ENCODE results near the gene RNF144B. TPM values are rescaled to one million over a fixed set of nuclear protein-coding genes. Genes with fewer than 3 reads are reported as not detected.
"Not testable (repeated sequence)": the region's sequence is repeated elsewhere in the genome, so short reads cannot be mapped to it uniquely, and the experiment has no call there.

Gene RNF144B
- total and polyA plus RNA-seq, 4 experiments from 2014 or later = 0.93 to 5.8 (median 3.2) TPM

DNA sequence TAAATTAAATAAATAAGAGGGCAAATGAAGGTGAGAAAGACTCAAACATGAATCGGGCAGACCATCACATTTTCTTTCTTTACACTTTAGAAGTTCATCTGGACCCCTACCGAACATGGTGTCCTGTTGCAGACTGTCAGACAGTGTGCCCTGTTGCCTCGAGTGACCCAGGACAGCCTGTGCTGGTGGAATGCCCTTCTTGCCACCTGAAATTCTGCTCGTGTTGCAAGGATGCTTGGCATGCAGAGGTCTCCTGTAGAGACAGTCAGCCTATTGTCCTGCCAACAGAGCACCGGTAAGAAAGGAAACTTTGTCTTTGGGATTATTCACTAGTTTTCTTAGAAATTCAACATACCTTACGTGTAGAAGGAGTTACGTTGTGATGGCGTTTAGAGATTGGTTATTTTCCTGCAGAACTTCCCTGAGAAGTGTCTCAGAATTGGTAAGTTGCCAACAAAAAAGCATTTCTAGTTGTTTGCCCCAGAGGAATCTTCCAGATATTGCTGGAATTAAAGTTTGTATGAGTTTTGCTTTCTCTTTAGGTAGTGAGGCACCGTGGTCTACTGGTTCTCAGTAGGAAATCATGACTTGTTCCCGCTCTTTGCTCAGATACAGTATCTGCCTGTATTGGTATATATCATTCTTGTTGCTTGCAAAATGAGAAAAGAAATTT is 70.1 kb downstream of the RNF144B start:
- peaks cover 0 to 6% (median under 1%) of the 10 kb centered on the region in 8 donors for H3K9me3 Mint-ChIP-seq
- no peak overlapping the region for H3K4me3 Mint-ChIP-seq
- no peaks in the 10 kb centered on the region for H3K27me3 Mint-ChIP-seq
- H3K36me3 Mint-ChIP-seq = peaks cover 41 to 46% of the 10 kb centered on the region in 2 donors
- H3K27me3 ChIP-seq (ENCODE audit: insufficient read depth, low read length) = no peaks in the 10 kb centered on the region
- ChIA-PET CTCF (ENCODE audit: partially characterized antibody) (no interaction called here), POLR2A (ENCODE audit: partially characterized antibody) (no interaction called here)
- no peak overlapping the region for H3K4me3 ChIP-seq (ENCODE audit: low read length in 2 of 2)
- H3K4me1 ChIP-seq (ENCODE audit: insufficient read depth, low read length) = no peaks in the 10 kb centered on the region
- no peak overlapping the region for H3K27ac ChIP-seq (ENCODE audit: low read depth, low read length)
- no peaks in the 10 kb centered on the region for H3K36me3 ChIP-seq (ENCODE audit: insufficient read depth, low read length)
- H3K4me1 Mint-ChIP-seq = no peaks in the 10 kb centered on the region
- H3K9me3 ChIP-seq (ENCODE audit: control insufficient read depth in 1 of 2, low read length in 2 of 2) = no peaks in the 10 kb centered on the region
- intact Hi-C loops (cut with micrococcal nuclease) = no loop called here
- no peak for DNase-seq
- H3K27ac Mint-ChIP-seq = no peak overlapping the region

DNA sequence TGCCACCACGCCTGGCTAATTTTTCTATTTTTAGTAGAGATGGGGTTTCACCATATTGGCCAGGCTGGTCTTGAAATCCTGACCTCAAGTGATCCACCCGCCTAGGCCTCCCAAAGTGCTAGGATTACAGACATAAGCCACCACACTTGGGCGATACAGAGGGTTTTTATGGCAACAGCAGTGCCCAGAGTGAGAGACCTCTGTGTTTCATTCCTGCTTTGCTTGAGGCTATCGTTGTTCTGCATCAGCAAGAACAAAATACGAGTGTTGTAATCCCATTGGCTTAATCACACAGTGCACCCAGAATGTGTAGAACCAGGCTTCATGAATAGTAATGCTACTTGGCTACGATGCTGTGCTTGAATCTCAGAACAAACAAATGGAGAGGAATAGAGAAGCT is 70.9 kb downstream of the RNF144B start:
- H3K9me3 Mint-ChIP-seq; H3K27ac Mint-ChIP-seq; H3K9me3 ChIP-seq (ENCODE audit: control insufficient read depth in 1 of 2, low read length in 2 of 2); H3K27ac ChIP-seq (ENCODE audit: low read depth, low read length); intact Hi-C loops (cut with micrococcal nuclease); H3K27me3 ChIP-seq (ENCODE audit: insufficient read depth, low read length); H3K27me3 Mint-ChIP-seq; H3K4me1 Mint-ChIP-seq; H3K4me3 Mint-ChIP-seq; CTCF ChIA-PET (ENCODE audit: partially characterized antibody); POLR2A ChIA-PET (ENCODE audit: partially characterized antibody); H3K36me3 ChIP-seq (ENCODE audit: insufficient read depth, low read length); H3K4me3 ChIP-seq (ENCODE audit: low read length in 2 of 2); H3K4me1 ChIP-seq (ENCODE audit: insufficient read depth, low read length); DNase-seq: not testable (repeated sequence)
- H3K36me3 Mint-ChIP-seq = peaks cover 49 to 55% of the 10 kb centered on the region in 2 donors

DNA sequence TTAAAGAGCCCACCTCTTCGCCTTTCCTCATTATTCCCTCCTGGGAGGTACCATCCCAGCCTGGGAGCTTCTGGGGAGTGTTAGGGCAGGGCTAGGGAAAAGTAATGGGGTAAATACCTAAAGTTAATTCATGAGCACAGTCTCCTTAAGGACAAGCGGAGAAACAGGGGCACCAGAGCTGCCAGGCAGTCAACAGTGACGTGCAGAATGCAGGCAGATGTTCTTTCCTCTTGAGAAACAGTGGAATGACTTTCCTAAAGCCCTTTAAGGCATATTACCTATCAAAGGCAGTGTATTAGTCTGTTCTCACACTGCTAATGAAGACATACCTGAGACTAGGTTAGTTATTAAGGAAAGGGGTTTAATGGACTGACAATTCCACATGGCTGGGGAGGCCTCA is 76.3 kb downstream of the RNF144B start:
- no peak for DNase-seq
- ChIA-PET CTCF (ENCODE audit: partially characterized antibody) (no interaction called here), POLR2A (ENCODE audit: partially characterized antibody) (no interaction called here)
- Histone ChIP-seq H3K4me1 (ENCODE audit: insufficient read depth, low read length) (no peaks in the 10 kb centered on the region), H3K9me3 (ENCODE audit: control insufficient read depth in 1 of 2, low read length in 2 of 2) (no peaks in the 10 kb centered on the region), H3K27ac (ENCODE audit: low read depth, low read length) (no peak overlapping the region), H3K27me3 (ENCODE audit: insufficient read depth, low read length) (no peaks in the 10 kb centered on the region), H3K4me3 (ENCODE audit: low read length in 2 of 2) (no peak overlapping the region), H3K36me3 (ENCODE audit: insufficient read depth, low read length) (no peaks in the 10 kb centered on the region)
- Mint-ChIP-seq H3K27ac (peak overlapping the region in 1 of 7 donors; percentile 19), H3K36me3 (peaks cover 65 to 83% of the 10 kb centered on the region in 2 donors), H3K27me3 (no peaks in the 10 kb centered on the region), H3K9me3 (peaks cover 0 to 4% (median 0%) of the 10 kb centered on the region in 8 donors), H3K4me1 (no peaks in the 10 kb centered on the region), H3K4me3 (no peak overlapping the region)
- intact Hi-C loops (cut with micrococcal nuclease) = no loop called here

DNA sequence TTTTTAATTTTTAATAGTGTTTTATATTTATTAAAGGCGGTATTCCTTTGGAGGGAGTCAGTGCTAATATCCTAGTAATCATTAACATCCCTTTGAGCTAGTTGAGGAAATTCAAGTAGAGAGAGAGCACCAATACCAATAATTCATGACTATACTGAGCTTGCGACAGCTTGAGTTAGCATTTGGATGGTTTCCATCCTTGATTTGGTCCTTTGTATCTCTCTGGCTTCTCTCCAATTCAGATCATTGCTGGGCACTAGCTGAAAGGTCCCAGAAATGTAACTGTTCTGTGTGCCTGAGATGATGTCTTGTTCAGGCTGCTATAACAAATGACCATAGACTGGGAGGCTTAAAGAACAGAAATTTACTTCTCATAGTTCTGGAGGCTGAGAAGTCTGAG is 77.0 kb downstream of the RNF144B start:
- ChIA-PET POLR2A (ENCODE audit: partially characterized antibody) (no interaction called here), CTCF (ENCODE audit: partially characterized antibody) (no interaction called here)
- no peak overlapping the region for H3K27ac ChIP-seq (ENCODE audit: low read depth, low read length)
- H3K4me1 ChIP-seq (ENCODE audit: insufficient read depth, low read length) = no peaks in the 10 kb centered on the region
- DNase-seq = no peak
- intact Hi-C loops (cut with micrococcal nuclease) = no loop called here
- H3K36me3 Mint-ChIP-seq = peaks cover 60 to 76% of the 10 kb centered on the region in 2 donors
- no peak overlapping the region for H3K27ac Mint-ChIP-seq
- H3K27me3 ChIP-seq (ENCODE audit: insufficient read depth, low read length) = no peaks in the 10 kb centered on the region
- no peak overlapping the region for H3K4me3 ChIP-seq (ENCODE audit: low read length in 2 of 2)
- no peaks in the 10 kb centered on the region for H3K27me3 Mint-ChIP-seq
- H3K9me3 ChIP-seq (ENCODE audit: control insufficient read depth in 1 of 2, low read length in 2 of 2) = no peaks in the 10 kb centered on the region
- no peaks in the 10 kb centered on the region for H3K4me1 Mint-ChIP-seq
- H3K36me3 ChIP-seq (ENCODE audit: insufficient read depth, low read length) = no peaks in the 10 kb centered on the region
- H3K4me3 Mint-ChIP-seq = no peak overlapping the region
- peaks cover 0 to 4% (median 0%) of the 10 kb centered on the region in 8 donors for H3K9me3 Mint-ChIP-seq

DNA sequence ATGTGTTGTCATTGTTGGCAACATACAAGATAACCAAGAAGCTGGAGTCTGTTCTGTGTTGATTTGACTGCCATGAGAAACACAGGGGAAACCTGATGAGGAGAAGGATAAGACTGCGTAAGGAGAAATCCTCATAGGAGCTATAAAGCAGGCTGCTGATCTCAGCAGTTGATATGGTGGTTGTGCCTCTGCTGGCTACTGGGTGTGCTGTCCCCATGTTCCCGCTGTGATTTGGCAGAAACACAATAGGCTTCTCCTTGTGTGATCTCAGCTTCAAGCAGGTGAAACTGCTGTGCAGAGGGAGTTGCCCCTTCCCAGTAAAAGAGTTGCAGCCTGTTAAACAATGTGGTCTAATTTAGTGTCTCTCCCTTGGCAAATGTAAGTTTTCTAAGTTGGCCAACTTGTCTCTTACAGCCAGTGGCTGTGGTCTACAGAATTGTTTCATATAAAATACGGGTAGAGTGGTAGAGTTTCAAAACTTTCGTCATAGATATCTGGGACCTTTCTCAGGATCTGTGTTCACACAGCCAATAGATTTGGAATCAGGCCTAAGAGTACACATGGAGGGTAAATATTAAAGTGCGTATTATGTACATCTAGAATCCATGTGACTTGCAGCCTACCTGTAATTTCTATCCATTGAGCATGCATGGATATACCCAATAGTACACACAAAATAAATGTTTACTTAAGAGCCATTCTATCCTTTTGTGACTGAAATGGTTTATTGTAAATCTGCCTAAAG is 78.4 kb downstream of the RNF144B start:
- no peaks in the 10 kb centered on the region for H3K4me1 Mint-ChIP-seq
- H3K4me3 Mint-ChIP-seq = no peak overlapping the region
- Histone ChIP-seq H3K27me3 (ENCODE audit: insufficient read depth, low read length) (no peaks in the 10 kb centered on the region), H3K4me3 (ENCODE audit: low read length in 2 of 2) (no peak overlapping the region), H3K9me3 (ENCODE audit: control insufficient read depth in 1 of 2, low read length in 2 of 2) (no peaks in the 10 kb centered on the region), H3K27ac (ENCODE audit: low read depth, low read length) (no peak overlapping the region), H3K4me1 (ENCODE audit: insufficient read depth, low read length) (no peaks in the 10 kb centered on the region), H3K36me3 (ENCODE audit: insufficient read depth, low read length) (no peaks in the 10 kb centered on the region)
- no peak overlapping the region for H3K27ac Mint-ChIP-seq
- intact Hi-C loops (cut with micrococcal nuclease) = no loop called here
- no peak for DNase-seq
- no peaks in the 10 kb centered on the region for H3K27me3 Mint-ChIP-seq
- POLR2A ChIA-PET (ENCODE audit: partially characterized antibody) = no interaction called here
- CTCF ChIA-PET (ENCODE audit: partially characterized antibody) = no interaction called here
- peaks cover 0 to under 1% (median 0%) of the 10 kb centered on the region in 8 donors for H3K9me3 Mint-ChIP-seq
- peaks cover 48 to 62% of the 10 kb centered on the region in 2 donors for H3K36me3 Mint-ChIP-seq

DNA sequence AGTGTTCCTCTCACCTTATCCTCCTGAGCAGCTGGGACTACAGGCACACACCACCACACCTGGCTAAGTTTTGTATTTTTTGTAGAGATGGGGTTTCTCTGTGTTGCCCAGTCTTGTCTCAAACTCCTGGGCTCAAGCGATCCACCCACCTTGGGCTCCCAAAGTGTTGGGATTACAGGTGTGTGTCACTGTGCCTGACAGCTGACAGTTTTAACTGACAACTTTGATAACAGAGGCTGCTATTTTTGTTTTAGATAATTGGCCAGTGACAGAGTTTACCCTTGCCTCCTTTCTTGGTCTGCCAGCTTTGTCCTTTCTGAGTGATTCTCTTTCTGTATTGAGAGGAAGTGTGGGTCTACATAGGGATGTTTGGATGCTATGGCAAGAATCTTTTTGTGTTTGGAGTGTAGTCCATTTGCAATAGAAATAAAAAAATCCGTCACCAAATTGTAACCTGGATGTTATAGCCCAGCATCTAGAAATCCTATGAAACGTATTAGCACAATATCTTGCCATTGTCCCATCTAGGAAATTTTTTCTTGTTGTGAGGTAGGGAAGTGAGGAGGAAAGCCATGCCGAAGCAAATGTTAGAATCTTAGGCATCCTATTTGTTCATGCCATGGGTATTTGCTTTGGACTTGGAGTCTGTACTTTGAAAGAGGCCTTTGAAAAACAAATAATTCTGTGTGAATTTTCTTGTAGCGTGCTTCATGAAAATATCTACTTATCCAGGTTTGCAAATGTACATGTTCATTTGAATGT is 80.8 kb downstream of the RNF144B start:
- Histone ChIP-seq H3K4me3 (ENCODE audit: low read length in 2 of 2) (no peak overlapping the region), H3K36me3 (ENCODE audit: insufficient read depth, low read length) (no peaks in the 10 kb centered on the region), H3K27me3 (ENCODE audit: insufficient read depth, low read length) (no peaks in the 10 kb centered on the region), H3K9me3 (ENCODE audit: control insufficient read depth in 1 of 2, low read length in 2 of 2) (no peaks in the 10 kb centered on the region), H3K27ac (ENCODE audit: low read depth, low read length) (no peak overlapping the region), H3K4me1 (ENCODE audit: insufficient read depth, low read length) (no peaks in the 10 kb centered on the region)
- Mint-ChIP-seq H3K27ac (no peak overlapping the region), H3K4me1 (no peaks in the 10 kb centered on the region), H3K36me3 (peaks cover 27 to 41% of the 10 kb centered on the region in 2 donors), H3K27me3 (no peaks in the 10 kb centered on the region), H3K4me3 (no peak overlapping the region), H3K9me3 (no peaks in the 10 kb centered on the region)
- POLR2A ChIA-PET (ENCODE audit: partially characterized antibody) = no interaction called here
- intact Hi-C loops (cut with micrococcal nuclease) = no loop called here
- CTCF ChIA-PET (ENCODE audit: partially characterized antibody) = no interaction called here
- DNase-seq = no peak

DNA sequence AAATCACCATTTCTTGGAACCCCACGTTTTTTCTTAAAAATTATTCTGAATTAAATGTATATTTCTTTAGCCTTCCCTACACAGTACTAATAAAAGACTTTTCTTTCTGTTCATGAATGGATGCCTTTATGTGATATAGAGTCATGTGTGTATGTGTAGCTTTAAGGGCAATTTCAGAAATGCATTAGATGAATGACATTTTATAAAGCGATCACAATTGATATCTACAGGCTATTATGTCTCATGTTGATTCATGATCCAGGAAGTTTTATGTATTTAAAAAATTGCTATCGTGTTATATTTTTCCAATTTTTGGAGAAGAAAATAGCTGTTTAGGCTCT is 81.3 kb downstream of the RNF144B start:
- intact Hi-C loops (cut with micrococcal nuclease) = no loop called here
- no peaks in the 10 kb centered on the region for H3K9me3 ChIP-seq (ENCODE audit: control insufficient read depth in 1 of 2, low read length in 2 of 2)
- Mint-ChIP-seq H3K4me3 (no peak overlapping the region), H3K27ac (no peak overlapping the region), H3K9me3 (no peaks in the 10 kb centered on the region), H3K27me3 (peaks cover 2 to 3% of the 10 kb centered on the region in 2 donors), H3K4me1 (no peaks in the 10 kb centered on the region), H3K36me3 (peaks cover 22 to 35% of the 10 kb centered on the region in 2 donors)
- H3K27me3 ChIP-seq (ENCODE audit: insufficient read depth, low read length) = no peaks in the 10 kb centered on the region
- no peaks in the 10 kb centered on the region for H3K36me3 ChIP-seq (ENCODE audit: insufficient read depth, low read length)
- no peaks in the 10 kb centered on the region for H3K4me1 ChIP-seq (ENCODE audit: insufficient read depth, low read length)
- no peak overlapping the region for H3K4me3 ChIP-seq (ENCODE audit: low read length in 2 of 2)
- ChIA-PET POLR2A (ENCODE audit: partially characterized antibody) (no interaction called here), CTCF (ENCODE audit: partially characterized antibody) (no interaction called here)
- DNase-seq = no peak
- no peak overlapping the region for H3K27ac ChIP-seq (ENCODE audit: low read depth, low read length)

Data from CD4-positive, alpha-beta memory T cell (primary cell).